Measurements from ENCODE around the gene RPAP2.
"Not testable (repeated sequence)": the region's sequence is repeated elsewhere in the genome, so short reads cannot be mapped to it uniquely, and the experiment has no call there.

The RPAP2 gene

DNA sequence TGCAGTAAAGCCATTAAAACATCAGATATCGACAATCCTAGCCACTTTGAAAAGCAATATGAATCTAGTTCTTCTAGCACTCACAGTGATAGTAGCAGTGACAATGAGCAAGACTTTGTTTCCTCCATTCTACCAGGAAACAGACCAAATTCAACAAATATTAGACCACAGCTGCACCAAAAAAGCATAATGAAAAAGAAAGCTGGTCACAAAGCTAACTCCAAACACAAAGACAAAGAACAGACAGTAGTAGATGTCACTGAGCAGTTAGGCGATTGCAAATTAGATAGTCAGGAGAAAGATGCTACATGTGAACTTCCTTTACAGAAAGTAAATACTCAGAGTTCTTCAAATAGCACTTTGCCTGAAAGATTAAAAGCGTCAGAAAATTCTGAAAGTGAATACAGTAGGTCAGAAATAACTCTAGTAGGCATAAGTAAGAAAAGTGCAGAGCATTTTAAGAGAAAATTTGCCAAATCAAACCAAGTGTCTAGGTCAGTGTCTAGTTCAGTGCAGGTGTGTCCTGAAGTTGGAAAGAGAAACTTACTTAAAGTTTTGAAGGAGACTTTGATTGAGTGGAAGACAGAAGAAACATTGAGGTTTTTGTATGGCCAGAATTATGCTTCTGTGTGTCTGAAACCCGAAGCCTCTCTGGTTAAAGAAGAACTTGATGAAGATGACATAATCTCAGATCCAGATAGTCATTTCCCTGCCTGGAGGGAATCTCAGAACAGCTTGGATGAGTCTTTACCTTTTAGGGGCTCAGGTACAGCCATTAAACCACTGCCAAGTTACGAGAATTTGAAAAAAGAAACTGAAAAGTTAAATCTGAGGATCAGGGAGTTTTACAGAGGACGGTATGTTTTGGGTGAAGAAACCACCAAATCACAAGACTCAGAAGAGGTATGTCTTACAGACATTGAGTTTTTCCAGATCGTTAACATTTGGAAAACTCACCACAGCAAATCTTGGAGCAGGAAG, 24.9 kb downstream of the RPAP2 start:
- DNase-seq (ENCODE audit: low spot score) = no peak

DNA sequence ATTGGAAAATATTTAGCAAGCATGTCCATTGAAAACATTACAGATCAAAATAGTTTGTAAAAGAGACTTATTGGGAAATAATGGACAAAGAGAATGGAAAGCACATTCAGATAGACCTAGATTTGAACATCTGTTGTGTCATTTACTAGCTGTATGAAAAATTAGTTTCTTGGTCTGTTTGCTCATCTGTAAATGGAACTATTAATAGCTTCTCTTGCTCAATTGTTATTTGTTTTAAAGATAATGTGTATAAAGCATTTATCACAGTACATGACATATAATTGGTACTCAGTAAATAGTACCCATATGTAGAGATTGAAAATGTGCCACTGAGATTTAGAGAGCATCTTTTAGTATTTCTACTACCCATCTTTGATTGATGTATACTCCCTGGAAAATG, 25.9 kb downstream of the RPAP2 start:
- DNase-seq (ENCODE audit: low spot score) = no peak

DNA sequence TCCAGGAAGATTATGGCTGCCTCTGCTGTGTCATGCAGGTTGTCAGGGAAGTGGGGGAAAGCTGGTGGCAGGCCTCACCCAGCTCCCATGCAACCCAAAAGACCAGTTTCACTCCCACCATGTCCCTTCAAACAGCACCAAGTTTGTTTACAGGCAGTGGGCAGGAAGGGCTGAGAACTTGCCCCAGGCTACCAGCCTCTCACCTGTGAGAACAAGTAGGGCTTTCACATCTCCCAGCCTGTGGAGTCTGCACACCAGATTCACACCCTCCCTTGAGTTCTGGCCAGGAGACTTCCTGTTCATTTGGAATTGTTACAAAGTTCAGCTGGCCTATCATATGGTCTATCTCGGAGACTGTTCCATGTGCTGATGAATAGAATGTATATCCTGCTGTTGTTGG, 27.8 kb downstream of the RPAP2 start:
- no peak for DNase-seq (ENCODE audit: low spot score)

DNA sequence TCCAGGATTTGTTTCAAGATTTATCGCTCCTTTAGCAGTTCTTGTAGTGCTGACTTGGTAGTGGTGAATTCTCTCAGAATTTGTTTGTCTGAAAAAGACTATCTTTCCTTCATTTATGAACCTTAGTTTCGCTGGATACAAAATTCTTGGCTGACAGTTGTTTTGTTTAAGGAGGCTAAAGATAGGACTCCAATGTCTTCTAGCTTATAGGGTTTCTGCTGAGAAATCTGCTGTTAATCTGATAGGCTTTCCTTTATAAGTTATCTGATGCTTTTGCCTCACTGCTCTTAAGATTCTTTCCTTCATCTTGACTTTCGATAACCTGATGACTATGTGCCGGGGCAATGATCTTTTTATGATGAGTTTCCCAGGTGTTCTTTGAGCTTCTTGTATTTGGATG, 28.9 kb downstream of the RPAP2 start:
- DNase-seq (ENCODE audit: low spot score) = no peak

DNA sequence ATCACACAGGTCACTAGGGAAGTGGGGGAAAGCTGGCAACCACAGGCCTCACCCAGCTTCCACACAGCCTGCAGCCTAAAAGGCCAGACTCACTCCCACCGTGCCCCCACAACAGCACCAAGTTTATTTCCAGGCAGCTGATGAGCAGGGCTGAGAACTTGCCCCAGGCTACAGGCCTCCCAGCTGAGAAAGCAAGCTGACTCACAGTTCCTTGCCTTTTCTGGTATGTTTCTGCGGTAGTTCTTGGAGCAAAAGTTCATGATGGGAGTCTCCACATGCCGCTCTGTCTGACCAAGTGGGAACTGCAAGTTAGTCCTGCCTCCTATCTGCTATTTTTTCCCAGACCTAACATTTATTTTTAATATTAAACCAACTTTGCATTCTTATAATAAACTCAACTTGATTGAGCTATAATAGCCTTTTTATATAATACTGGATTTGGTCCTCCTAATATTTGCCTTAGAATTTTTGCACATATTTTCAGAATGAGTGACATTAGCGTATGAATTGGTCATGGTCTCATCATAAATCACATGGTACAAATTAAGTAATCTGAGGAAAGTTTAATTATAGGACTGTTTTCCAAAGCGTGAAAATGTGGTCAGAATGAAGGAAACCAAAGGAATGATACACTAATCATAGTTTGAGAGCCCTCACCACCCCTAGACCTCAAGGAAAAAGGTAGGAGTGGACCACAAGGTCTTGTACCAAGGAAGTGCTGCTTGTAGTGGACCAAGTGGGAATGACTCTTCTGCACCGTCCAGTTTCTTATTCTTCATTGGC, 30.7 kb downstream of the RPAP2 start:
- no peak for DNase-seq (ENCODE audit: low spot score)

DNA sequence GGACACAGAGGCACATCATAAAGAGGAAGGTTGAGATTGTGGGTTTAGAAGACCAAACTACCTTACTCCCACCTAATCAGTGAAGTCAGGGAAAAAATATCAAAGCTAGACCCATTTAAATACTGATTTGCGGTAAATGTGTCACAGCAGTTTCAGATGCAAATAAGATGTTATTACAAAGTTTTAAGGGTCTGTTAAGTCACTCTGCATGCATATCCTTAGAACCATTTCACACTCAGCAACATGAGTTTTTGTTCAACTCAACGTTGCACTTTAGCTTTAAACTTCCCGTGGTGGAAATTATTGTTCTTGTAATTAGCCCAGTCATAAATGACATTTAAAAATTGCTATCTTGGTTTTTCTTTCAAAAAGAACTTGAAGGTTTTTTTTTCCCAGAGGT, 34.8 kb downstream of the RPAP2 start:
- DNase-seq (ENCODE audit: low spot score) = no peak

DNA sequence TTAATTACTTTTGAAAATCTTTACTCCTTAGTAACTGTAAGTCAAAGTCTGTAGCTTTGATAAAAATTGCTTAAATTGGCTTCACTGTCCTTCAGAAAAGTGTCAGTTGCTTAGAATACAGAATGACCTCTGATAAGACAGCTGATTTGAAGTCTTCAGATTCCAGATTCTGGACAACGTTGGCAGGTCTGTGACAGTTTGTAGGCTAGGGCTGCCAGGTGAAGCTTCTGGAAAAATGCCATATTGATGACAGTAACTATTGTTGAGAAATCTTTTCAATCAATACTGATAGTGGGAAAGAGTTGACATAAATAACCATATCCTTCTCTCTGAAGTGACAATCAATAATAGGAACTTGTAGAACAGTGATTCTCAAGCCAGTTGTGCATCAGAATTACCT, 41.3 kb downstream of the RPAP2 start:
- DNase-seq (ENCODE audit: low spot score) = no peak

DNA sequence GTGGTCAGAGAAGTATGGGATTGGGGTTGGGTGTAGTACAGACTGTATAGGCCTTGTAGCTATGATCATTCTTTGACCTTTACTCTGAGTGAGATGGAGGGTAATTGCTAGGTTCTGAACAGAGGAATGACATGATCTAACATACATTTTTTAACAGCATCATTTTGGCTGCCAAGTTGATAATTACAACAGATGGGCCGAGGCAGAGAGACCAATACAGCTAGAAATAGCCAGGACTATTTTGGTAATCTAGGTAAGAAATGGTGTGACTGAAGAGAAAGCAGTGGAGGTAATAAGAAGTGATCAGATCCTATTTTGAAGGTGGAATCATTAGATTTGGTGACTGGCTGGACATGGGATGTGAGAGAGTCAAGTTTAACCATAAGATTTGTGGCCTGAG, 43.5 kb downstream of the RPAP2 start:
- peak; percentile 87 for DNase-seq (ENCODE audit: low spot score)

DNA sequence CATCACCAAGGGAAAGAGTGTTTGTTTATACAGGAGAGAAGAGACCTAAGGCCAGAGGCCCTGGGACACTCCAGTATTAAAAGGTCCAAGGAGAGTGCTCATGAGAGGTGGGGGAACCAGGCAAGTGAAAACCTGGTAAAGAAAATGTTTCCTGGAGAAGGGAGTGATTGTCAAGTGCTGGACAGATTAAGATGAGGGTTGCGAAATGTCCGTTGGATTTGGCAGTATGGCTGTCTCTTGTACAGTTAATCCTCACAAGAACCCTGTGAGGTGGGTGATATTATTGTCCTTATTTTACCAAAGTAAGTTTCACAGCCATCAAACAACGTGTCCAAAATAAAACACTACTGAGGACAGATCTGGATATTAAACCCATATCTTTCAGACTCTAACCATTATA, 44.2 kb downstream of the RPAP2 start:
- no peak for DNase-seq (ENCODE audit: low spot score)

DNA sequence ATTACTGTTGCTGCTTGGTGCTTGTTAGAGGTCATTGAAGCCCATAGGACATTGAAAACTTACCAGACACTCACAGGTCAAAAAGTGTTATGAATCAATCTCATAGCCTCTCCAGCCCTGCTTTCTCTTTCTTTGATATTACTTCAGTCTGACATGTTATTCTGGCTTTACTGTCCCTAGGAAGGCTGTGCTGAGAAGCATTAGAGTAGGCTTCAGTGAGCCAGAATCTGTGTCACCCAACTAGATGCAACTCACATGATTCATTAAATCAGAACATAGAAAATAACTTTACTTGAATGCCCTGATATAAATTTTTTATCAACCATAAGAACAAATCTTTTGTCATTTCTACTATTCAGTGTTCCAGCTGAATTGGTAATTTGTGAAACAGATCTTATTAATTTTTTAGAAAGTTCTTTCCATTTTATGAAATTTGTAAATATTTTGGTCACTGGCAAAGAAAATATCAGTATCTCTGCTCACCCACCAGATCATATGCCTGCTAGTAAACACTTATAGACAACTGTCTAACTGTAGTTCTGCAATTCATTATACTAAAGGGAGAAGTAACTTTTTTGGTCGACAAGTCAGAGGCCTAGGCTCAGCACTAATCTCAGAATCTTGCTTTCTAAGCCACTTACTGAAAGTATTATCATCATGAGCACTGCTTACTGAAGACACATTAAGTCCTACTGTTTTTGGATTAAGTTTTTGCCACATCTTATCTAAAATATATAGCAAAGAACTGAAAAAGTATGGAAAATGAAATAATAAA, 48.2 kb downstream of the RPAP2 start:
- DNase-seq (ENCODE audit: low spot score) = no peak

DNA sequence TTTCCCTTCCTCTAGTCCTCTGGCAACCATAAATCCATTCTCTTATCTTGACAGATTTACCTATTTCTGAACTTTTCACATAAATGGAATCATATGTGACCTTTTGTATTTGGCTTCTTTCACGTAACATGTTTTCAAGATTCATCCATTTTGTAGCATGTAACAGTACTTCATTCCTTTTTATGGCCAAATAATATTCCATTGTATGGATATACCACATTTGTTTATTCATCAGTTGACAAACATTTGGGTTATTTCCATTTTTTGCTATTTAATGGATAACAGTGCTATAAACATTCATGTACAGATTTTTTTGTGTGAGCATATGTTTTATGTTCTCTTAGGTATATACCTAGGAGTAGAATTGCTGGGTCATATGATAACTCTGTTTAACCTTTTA, 54.0 kb downstream of the RPAP2 start:
- DNase-seq (ENCODE audit: low spot score) = no peak

DNA sequence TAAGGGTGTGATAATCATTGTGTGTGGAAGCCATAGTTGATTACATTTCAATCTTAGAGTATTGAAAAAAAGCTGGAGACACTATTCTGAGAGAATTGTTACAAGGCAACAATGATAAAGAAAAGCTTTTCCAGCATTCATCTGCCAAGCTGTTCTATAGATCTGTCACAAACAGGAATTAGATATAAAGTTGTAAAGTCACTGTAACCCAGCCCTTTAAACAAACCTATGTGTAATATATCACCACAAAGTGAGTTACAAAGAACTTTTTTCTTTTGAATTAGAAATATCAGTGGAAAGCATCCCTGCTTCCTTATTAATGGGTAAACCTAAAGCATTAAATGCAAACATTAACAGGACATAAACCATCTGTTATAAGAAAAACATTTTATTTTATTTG, 55.4 kb downstream of the RPAP2 start:
- no peak for DNase-seq (ENCODE audit: low spot score)

DNA sequence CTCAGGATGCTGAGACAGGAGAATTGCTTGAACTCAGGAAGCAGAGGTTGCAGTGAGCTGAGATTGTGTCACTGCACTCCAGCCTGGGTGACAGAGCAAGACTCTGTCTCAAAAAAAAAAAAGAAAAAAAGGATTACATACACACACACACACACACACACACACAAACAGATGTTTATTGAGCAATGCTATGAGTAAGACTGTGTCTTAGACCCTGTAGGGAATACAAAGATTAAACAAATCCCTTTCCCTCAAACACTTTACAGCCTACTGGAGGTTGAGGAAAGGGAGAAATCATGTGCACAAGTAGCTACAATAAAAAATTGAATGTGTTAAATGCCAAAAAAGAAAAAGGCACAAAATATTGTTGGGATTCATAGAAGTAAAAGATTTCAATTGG, 58.1 kb downstream of the RPAP2 start:
- no peak for DNase-seq (ENCODE audit: low spot score)

DNA sequence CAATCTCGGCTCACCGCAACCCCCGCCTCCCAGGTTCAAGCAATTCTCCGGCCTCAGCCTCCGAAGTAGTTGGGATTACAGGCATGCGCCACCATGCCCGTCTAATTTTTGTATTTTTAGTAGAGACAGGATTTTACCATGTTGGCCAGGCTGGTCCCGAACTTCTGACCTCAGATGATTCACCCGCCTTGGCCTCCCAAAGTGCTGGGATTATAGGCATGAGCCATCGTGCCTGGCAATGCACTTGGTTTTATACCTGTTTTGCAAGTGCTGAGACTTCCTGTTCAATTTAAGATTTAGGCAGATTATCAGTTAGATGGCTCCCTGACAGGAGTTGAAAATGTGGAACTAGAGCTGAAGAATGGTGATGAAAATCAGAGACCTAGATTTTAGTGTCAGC, 60.5 kb downstream of the RPAP2 start:
- not testable (repeated sequence) for DNase-seq (ENCODE audit: low spot score)

DNA sequence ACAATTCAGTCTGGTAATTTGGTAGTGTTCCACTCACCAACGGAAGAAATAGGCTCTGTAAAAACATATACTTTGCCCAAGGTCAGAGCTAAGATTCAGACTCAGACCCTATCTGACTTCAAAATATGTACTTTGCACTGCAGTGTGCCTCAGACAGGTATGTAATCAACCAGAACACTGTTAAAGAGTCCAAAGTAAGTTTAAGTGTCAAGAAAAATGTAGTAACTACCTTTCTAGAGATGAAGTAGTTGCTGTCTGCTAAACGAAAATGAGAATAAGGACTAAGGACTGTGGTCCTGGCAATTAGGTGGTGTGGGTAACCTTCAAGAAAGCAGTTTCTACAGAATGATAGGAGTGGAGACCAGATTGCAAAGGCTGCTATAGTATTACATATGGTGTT, 61.1 kb downstream of the RPAP2 start:
- DNase-seq (ENCODE audit: low spot score) = no peak

DNA sequence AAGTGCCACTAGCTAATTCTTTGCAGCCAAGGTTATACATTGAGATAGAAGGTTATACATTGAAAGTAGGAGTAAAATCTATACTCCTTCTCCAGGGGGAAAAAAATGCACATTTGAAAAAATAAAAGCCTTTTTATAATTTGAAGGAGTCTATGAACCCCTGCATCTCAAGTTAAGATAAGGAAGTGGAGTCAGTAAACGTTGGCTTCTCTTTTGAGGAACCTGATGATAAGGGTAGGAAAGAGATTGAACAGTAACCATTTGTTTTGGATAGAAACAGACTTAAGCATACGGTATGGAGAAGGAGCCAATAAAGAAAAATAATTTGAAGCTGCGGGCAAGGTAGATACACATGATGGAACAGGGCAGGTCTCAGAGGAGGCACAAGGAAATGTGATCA, 64.1 kb downstream of the RPAP2 start:
- DNase-seq (ENCODE audit: low spot score) = no peak

DNA sequence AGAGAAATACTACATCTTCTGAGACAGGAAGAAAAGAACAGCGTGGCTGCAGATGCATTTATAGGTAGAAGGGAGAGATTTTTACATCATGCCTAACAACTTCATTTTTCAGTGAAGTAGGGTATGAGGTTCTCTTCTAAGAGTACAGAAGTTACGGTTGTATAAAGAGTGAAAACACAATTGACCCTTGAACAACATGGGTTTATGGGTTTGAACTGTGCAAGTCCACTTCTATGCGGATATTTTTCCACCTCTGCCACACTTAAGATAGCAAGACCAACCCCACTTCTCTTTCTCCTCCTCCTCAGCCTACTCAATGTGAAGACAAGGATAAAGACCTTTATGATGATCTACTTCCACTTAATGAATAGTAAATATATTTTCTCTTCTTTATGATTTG, 64.5 kb downstream of the RPAP2 start:
- no peak for DNase-seq (ENCODE audit: low spot score)

DNA sequence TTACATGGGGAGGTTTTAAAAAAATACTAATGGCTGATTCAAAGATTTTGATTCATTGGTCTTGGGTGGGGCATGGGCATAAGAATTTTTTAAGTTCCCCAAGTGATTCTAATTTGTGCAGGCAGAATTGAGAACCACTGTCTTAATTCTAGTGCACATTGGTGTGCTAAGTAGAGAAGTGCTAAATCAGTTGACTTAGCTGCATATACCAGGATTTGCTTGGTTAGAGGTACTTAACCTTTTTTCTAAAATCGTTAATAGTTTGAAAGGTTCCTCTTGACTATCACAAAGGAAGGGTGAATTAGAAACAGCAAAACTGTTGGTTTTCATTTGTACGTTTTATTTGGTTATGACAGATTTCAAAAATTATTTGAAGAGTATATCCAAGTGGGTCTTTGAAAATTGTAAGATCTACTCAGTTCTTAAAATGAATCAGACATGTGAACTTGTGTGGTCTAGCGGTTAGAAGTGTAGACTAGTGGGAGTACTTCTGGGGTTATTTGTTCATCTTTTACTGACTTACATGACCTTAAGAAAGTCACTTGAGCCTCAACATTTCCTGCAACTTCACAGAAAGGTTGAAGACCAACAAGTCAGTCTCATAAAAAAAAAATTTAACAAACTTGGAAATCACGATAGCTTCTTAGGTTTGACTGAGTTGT, 66.7 kb downstream of the RPAP2 start:
- DNase-seq (ENCODE audit: low spot score) = no peak

DNA sequence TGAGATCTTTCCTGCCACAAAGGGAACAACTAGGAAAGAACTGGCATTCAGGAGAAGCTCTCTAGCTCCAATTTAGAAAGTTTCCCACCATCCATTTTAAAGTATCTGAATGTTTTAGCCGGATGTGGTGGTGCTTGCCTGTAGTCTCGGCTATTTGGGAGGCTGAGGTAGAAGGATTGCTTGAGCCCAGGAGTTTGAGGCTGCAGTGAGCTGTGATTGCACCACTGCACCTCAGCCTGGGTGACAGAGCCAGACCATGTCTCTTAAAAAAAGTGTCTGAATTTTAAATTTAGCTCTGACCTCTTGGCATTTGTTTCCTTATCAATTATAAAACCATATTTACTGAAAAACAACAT, 67.2 kb downstream of the RPAP2 start:
- DNase-seq (ENCODE audit: low spot score) = no peak

DNA sequence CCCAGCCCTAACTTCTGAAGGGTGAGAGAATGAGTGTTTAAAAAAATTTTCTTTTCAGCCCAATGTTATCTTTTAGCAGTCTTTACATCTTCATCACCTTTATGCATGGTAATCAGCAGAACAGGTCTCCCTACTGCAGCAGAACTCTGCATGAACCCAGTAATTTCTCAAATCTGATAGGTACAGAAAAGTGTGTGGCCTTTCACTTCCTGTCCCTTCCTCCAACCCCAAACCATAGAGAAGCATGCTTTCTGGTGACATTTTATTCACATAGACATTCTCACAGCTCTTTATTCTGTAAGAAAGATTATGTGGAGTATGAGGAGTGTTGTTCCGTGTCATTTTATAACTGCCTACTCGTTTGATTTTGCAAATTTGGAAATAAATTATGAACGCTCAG, 68.6 kb downstream of the RPAP2 start:
- DNase-seq (ENCODE audit: low spot score) = no peak

DNA sequence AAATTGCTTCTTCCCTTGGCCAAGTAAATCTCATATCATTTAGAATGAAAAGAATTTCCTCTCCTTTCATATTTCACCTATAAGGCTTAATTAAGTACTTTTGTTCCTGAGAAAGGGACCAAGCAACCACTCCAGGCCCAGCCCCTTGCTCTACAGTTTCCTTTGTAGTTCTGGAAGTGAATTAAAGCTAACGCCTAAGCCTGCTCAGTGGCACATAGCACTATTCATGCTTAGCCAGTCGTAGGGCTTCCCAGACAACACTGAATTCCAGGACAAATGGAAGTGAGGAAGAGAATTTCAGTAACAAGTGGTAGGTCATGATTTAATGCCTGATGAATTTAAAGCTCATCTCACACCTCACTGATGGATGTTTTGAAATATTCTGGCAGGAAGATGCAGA, 73.3 kb downstream of the RPAP2 start:
- no peak for DNase-seq (ENCODE audit: low spot score)

DNA sequence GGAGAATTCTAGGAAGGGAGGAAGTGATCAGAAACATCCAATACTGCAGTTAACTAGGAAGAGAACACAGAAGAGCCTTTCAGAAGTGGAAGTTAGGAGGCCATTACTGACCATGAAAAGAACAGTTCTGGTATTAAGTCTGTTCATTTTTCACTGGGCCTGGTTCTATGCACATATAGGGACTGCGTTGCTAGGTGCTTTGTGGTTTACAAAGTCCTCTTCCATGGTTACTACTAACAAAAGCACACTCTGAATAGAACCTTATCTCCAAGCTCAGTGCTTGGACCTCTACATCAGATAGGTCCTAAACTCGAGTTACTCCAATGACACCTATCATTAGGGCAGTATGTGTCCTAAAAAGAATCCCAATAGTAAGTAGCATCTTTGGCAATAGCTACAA, 75.4 kb downstream of the RPAP2 start:
- DNase-seq (ENCODE audit: low spot score) = no peak

All from cerebellar cortex (tissue), 1 donor.